WTC11 (cell line): ENCODE results near the gene JADE2. TPM values are rescaled to one million over a fixed set of nuclear protein-coding genes. Genes with fewer than 3 reads are reported as not detected.

Source experiments
- ATAC-seq: fragments of 200-7000 bp; cut with Tn5 transposase; 2 replicates; pipeline ENCODE4 v1.10.0; 2021; ENCODE audit warnings: mild to moderate bottlenecking, moderate library complexity
- CTCF ChIA-PET: fragments of 300-600 bp; sonication (Branson Sonifier 250); formaldehyde crosslinking; loops from one replicate; lab custom pipeline; 2021; ENCODE audit warnings: antibody characterized with exemption; lab: Charles Lee
- POLR2A ChIA-PET: fragments of 350-600 bp; sonication (Branson Sonifier 250); formaldehyde crosslinking; loops from one replicate; lab custom pipeline; 2021; ENCODE audit warnings: antibody characterized with exemption; lab: Charles Lee
- DNase-seq: peaks from one replicate; pipeline ENCODE4 v3.0.0; 2021; ENCODE audit warnings: low spot score
- H3K27ac Mint-ChIP-seq: 2 replicates; pipeline ENCODE4 v1.8.0; 2021; ENCODE audit warnings: mixed read lengths
- H3K27me3 Mint-ChIP-seq: 2 replicates; pipeline ENCODE4 v1.8.0; 2021; ENCODE audit warnings: low read depth, mild to moderate bottlenecking, moderate library complexity, mixed read lengths
- H3K36me3 Mint-ChIP-seq: 2 replicates; pipeline ENCODE4 v1.8.0; 2021; ENCODE audit warnings: mixed read lengths
- H3K4me1 Mint-ChIP-seq: 2 replicates; pipeline ENCODE4 v1.8.0; 2022; ENCODE audit warnings: mixed read lengths
- H3K4me3 Mint-ChIP-seq: 2 replicates; pipeline ENCODE4 v1.8.0; 2021; ENCODE audit warnings: mild to moderate bottlenecking, moderate library complexity, mixed read lengths
- H3K9me3 Mint-ChIP-seq: 2 replicates; pipeline ENCODE4 v1.8.0; 2021; ENCODE audit warnings: mixed read lengths
- ELF4 ChIP-seq: sonication (generic); formaldehyde crosslinking; IDR thresholded peaks from 2 replicates; pipeline ENCODE4 v1.8.1; 2022; ENCODE audit warnings: low read depth, mild to moderate bottlenecking, moderate library complexity, missing genetic modification reagents
- ESRRA ChIP-seq: sonication (generic); formaldehyde crosslinking; IDR thresholded peaks from 2 replicates; pipeline ENCODE4 v1.8.1; 2022; ENCODE audit warnings: mild to moderate bottlenecking, missing genetic modification reagents, borderline replicate concordance
- ETV6 ChIP-seq: sonication (generic); formaldehyde crosslinking; IDR thresholded peaks from 2 replicates; pipeline ENCODE4 v1.8.1; 2022; ENCODE audit warnings: mild to moderate bottlenecking, missing genetic modification reagents
- GRHL2 ChIP-seq: fragments of 250-450 bp; sonication (Bioruptor Pico); IDR thresholded peaks from 2 replicates; pipeline ENCODE4 v1.8.0; 2022; ENCODE audit warnings: mild to moderate bottlenecking, moderate library complexity; ENCODE audit not compliant: insufficient replicate concordance, severe bottlenecking
- IRF2 ChIP-seq: sonication (generic); formaldehyde crosslinking; IDR thresholded peaks from 2 replicates; pipeline ENCODE4 v1.8.0; 2022; ENCODE audit warnings: low read depth, missing genetic modification reagents, borderline replicate concordance
- NFATC4 ChIP-seq: fragments of 250-450 bp; sonication (Bioruptor Pico); IDR thresholded peaks from 2 replicates; pipeline ENCODE4 v1.9.0; 2021; ENCODE audit warnings: mild to moderate bottlenecking
- NFYB ChIP-seq: sonication (generic); formaldehyde crosslinking; conservative IDR thresholded peaks from 2 replicates; pipeline ENCODE4 v1.8.0; 2022; ENCODE audit warnings: low read depth, missing genetic modification reagents
- NR3C1 ChIP-seq: sonication (generic); formaldehyde crosslinking; conservative IDR thresholded peaks from 2 replicates; pipeline ENCODE4 v1.8.1; 2023; ENCODE audit warnings: low read depth, mild to moderate bottlenecking, missing genetic modification reagents
- OVOL2 ChIP-seq: fragments of 250-450 bp; sonication (Bioruptor Pico); IDR thresholded peaks from 2 replicates; pipeline ENCODE4 v1.9.0; 2021; ENCODE audit warnings: mild to moderate bottlenecking, borderline replicate concordance
- RORB ChIP-seq: fragments of 250-450 bp; sonication (Bioruptor Pico); IDR thresholded peaks from 2 replicates; pipeline ENCODE4 v1.9.0; 2021; ENCODE audit warnings: mild to moderate bottlenecking
- TEAD1 ChIP-seq: sonication (generic); formaldehyde crosslinking; IDR thresholded peaks from 2 replicates; pipeline ENCODE4 v1.8.0; 2022; ENCODE audit warnings: mild to moderate bottlenecking, missing genetic modification reagents
- ZBTB21 ChIP-seq: sonication (generic); formaldehyde crosslinking; IDR thresholded peaks from 2 replicates; pipeline ENCODE4 v1.8.1; 2023; ENCODE audit warnings: mild to moderate bottlenecking, missing genetic modification reagents, borderline replicate concordance
- ZNF396 ChIP-seq: fragments of 250-450 bp; sonication (Bioruptor Pico); IDR thresholded peaks from 2 replicates; pipeline ENCODE4 v1.8.0; 2021; ENCODE audit warnings: mild to moderate bottlenecking, moderate library complexity, borderline replicate concordance
- total RNA-seq: library from RNA; stranded (reverse); gene quantifications from 3 replicates; pipeline ENCODE4 v1.2.3, GENCODE V29; 2021
- TF ChIP-seq, protein P1 (sequence below): sonication (generic); formaldehyde crosslinking; IDR thresholded peaks from 2 replicates; pipeline ENCODE4 v1.8.0; 2022; ENCODE audit warnings: mild to moderate bottlenecking, missing genetic modification reagents
- TF ChIP-seq, protein P2 (sequence below): fragments of 250-450 bp; sonication (Bioruptor Pico); IDR thresholded peaks from 2 replicates; pipeline ENCODE4 v1.9.0; 2021; ENCODE audit warnings: mild to moderate bottlenecking
- TF ChIP-seq, protein P3 (sequence below): fragments of 250-450 bp; sonication (Bioruptor Pico); conservative IDR thresholded peaks from 2 replicates; pipeline ENCODE4 v1.9.0; 2021; ENCODE audit warnings: mild to moderate bottlenecking
- TF ChIP-seq, protein P4 (sequence below): sonication (generic); formaldehyde crosslinking; conservative IDR thresholded peaks from 2 replicates; pipeline ENCODE4 v1.8.1; 2023; ENCODE audit warnings: mild to moderate bottlenecking, low read depth, missing genetic modification reagents, moderate library complexity
- TF ChIP-seq, protein P5 (sequence below): sonication (generic); formaldehyde crosslinking; IDR thresholded peaks from 2 replicates; pipeline ENCODE4 v1.8.1; 2023; ENCODE audit warnings: mild to moderate bottlenecking, moderate library complexity, missing genetic modification reagents

Gene JADE2
- total RNA-seq, 1 experiment from 2014 or later: 40.8 TPM

DNA sequence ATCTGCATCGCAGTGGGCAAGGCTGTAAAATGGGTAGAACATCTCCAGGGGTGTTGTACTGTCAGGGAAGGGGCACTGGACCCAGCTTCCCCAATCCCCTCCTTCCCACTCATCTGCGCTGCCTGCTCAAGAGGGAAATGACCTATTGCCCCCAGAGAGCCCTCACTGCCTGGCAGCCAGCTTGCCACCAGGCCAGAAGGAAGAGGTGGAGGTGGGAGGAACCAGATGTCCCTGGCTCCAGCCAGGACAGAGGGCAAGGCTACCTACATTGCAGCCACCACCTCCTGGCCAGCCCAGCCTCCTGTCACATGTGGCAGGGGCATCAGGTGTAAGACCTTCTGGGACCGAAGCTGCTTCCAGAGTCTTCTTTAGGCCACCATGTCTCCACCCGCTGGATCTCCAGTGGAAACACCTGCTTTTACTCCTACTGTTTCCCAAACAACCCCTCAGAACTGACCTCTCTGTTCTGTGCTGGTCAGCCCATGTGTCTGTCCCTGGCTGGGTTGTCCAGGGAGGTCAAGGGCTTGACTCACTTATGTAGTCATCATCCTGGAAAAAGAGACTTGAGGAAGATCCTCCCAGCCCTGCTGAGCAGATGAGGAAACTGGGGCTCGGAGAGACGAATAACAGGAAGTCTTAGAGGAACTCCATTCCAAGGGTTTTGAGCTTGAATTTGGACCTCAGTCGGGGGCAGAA, 42.3 kb downstream of the JADE2 start:
- H3K4me1 Mint-ChIP-seq: 0 out of 2 replicates have a peak, but pooled peaks cover 2% of the 10 kb centered on the region
- TF ChIP-seq GRHL2 (CRISPR knock-in tag): no peak
- TF ChIP-seq OVOL2: no peak
- POLR2A ChIA-PET: no interaction called here
- DNase-seq (no peak), ATAC-seq (no peak)
- no peak overlapping the region for H3K4me3 Mint-ChIP-seq
- H3K9me3 Mint-ChIP-seq: no peaks in the 10 kb centered on the region
- peaks cover 45% of the 10 kb centered on the region for H3K36me3 Mint-ChIP-seq
- CTCF ChIA-PET: interaction anchor here (0.5 to 1.0 kb wide), 4 partner anchors 10 to 43 kb away, joined by 3 to 4 read pairs (median 3); no protein-coding TSS in a partner anchor
- no peaks in the 10 kb centered on the region for H3K27me3 Mint-ChIP-seq
- peak overlapping the region; percentile 34; the same call in 1 of the 2 replicates for H3K27ac Mint-ChIP-seq

DNA sequence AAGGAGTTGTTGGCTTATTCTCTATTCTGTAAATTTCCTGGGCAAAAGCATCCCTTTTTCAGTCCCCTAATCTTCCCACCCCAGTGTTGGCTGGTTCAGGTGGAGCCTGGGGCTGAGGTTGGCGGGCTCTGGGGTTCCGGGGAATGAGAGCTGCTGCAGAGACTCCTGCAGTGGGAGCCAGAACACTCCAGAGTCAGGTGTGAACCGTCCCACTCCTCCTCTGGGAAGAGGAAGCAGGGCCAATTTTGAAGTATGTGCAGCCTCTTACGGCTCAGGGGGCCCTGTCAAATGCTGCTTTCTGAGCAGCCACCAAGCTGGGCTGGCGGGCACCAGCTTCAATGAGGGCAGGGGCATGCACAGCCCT, 42.8 kb downstream of the JADE2 start:
- DNase-seq (no peak), ATAC-seq (no peak)
- TF ChIP-seq, protein P1, sequence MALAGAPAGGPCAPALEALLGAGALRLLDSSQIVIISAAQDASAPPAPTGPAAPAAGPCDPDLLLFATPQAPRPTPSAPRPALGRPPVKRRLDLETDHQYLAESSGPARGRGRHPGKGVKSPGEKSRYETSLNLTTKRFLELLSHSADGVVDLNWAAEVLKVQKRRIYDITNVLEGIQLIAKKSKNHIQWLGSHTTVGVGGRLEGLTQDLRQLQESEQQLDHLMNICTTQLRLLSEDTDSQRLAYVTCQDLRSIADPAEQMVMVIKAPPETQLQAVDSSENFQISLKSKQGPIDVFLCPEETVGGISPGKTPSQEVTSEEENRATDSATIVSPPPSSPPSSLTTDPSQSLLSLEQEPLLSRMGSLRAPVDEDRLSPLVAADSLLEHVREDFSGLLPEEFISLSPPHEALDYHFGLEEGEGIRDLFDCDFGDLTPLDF (CRISPR knock-in tag): no peak
- TF ChIP-seq NR3C1 (CRISPR knock-in tag) (no peak), RORB (CRISPR knock-in tag) (no peak), ELF4 (CRISPR knock-in tag) (no peak)
- Mint-ChIP-seq H3K36me3 (peaks cover 46% of the 10 kb centered on the region), H3K27me3 (no peaks in the 10 kb centered on the region), H3K4me1 (0 out of 2 replicates have a peak, but pooled peaks cover 2% of the 10 kb centered on the region), H3K9me3 (no peaks in the 10 kb centered on the region), H3K4me3 (no peak overlapping the region), H3K27ac (no peak overlapping the region)
- CTCF ChIA-PET: interaction anchor here (0.5 to 1.0 kb wide), 4 partner anchors 9 to 44 kb away, joined by 3 to 4 read pairs (median 3); no protein-coding TSS in a partner anchor
- POLR2A ChIA-PET: interaction anchor here (0.6 kb wide), 1 partner anchor 34 kb away, joined by 3 read pairs; no protein-coding TSS in a partner anchor

DNA sequence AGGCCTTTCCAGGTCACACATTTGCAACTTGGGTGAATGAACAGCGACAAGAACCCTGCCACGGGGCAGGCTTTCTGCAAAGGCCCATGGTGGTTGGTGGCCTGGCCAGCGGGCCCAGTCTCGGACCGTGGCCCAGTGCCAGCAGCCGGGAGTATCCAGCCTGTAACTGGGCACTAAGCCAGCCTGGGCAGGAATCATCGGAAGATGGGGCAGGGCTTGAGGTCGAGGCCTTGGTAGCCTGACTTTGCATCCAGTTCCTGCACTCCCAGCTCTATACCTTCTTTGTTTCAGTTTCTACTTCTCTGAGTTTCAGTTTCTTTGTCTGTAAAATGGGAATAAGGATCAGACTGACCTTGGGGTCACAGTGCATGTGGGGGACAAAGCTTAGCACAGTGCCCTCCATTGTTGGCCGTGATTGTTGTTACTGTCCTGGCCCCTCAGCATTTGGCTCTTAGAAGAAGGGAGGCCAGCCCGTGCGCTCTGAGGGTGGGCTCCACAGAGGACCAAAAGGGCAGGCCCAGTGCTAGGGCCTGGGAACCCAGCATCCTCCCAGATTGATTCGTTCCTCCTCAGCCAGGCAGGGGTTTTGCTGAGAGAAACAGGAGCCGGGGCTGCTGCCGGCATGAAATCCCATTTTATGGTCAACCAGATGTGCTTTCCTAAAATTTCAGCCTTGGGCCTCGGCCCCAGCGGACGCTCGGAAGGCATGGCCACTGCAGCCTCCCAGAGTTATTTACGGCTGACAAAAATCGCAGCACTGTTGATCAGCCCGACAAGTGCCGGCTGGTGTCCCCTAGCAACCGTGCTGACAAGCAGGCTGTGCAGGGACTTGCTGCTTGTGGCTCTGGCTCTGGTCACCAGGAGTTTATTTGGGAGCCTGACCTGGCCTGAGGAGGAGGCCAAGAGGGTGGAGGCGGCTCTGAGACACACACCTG, 43.6 kb downstream of the JADE2 start:
- ChIA-PET CTCF (interaction anchor here (0.8 to 1.0 kb wide), 3 partner anchors 9 to 41 kb away, joined by 3 to 4 read pairs (median 3); no protein-coding TSS in a partner anchor), POLR2A (interaction anchor here (0.6 kb wide), 1 partner anchor 35 kb away, joined by 3 read pairs; no protein-coding TSS in a partner anchor)
- ATAC-seq: no peak
- TF ChIP-seq ETV6 (CRISPR knock-in tag) (no peak), RORB (CRISPR knock-in tag) (no peak), NFATC4 (no peak), NFYB (CRISPR knock-in tag) (no peak), TEAD1 (CRISPR knock-in tag) (no peak), ESRRA (CRISPR knock-in tag) (no peak), ZBTB21 (no peak), IRF2 (CRISPR knock-in tag) (no peak), ZNF396 (CRISPR knock-in tag) (no peak)
- TF ChIP-seq, protein P2, sequence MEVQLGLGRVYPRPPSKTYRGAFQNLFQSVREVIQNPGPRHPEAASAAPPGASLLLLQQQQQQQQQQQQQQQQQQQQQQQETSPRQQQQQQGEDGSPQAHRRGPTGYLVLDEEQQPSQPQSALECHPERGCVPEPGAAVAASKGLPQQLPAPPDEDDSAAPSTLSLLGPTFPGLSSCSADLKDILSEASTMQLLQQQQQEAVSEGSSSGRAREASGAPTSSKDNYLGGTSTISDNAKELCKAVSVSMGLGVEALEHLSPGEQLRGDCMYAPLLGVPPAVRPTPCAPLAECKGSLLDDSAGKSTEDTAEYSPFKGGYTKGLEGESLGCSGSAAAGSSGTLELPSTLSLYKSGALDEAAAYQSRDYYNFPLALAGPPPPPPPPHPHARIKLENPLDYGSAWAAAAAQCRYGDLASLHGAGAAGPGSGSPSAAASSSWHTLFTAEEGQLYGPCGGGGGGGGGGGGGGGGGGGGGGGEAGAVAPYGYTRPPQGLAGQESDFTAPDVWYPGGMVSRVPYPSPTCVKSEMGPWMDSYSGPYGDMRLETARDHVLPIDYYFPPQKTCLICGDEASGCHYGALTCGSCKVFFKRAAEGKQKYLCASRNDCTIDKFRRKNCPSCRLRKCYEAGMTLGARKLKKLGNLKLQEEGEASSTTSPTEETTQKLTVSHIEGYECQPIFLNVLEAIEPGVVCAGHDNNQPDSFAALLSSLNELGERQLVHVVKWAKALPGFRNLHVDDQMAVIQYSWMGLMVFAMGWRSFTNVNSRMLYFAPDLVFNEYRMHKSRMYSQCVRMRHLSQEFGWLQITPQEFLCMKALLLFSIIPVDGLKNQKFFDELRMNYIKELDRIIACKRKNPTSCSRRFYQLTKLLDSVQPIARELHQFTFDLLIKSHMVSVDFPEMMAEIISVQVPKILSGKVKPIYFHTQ (CRISPR knock-in tag): no peak
- TF ChIP-seq, protein P3, sequence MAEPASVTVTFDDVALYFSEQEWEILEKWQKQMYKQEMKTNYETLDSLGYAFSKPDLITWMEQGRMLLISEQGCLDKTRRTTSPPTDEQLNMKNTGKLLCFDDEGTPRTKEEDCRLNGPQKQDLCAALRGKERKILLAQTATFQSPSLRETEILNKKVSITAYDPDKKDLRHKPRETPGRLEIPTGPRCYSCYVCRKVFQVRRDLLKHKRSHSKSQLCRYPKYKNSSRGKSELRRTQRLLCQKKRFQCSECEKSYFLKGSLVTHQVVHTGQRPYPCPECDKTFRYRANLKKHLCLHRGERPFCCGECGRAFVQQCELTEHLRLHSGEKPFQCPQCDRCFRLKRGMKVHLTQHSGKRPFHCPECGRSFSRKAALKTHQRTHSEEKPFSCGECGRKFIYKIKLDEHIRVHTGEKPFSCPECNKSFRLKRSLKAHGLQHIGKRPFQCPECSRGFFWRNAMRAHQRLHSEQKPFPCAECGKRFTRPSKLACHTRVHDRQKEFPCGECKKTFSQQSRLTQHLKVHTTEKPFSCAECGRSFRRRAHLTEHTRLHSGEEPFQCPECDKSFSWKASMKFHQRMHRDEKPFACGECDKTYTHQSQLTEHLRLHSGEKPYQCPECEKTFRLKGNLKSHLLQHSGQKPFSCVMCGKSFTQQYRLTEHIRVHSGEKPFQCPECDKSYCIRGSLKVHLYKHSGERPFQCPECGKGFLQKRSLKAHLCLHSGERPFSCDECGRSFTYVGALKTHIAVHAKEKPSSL (CRISPR knock-in tag): no peak
- TF ChIP-seq, protein P4, sequence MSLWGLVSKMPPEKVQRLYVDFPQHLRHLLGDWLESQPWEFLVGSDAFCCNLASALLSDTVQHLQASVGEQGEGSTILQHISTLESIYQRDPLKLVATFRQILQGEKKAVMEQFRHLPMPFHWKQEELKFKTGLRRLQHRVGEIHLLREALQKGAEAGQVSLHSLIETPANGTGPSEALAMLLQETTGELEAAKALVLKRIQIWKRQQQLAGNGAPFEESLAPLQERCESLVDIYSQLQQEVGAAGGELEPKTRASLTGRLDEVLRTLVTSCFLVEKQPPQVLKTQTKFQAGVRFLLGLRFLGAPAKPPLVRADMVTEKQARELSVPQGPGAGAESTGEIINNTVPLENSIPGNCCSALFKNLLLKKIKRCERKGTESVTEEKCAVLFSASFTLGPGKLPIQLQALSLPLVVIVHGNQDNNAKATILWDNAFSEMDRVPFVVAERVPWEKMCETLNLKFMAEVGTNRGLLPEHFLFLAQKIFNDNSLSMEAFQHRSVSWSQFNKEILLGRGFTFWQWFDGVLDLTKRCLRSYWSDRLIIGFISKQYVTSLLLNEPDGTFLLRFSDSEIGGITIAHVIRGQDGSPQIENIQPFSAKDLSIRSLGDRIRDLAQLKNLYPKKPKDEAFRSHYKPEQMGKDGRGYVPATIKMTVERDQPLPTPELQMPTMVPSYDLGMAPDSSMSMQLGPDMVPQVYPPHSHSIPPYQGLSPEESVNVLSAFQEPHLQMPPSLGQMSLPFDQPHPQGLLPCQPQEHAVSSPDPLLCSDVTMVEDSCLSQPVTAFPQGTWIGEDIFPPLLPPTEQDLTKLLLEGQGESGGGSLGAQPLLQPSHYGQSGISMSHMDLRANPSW (CRISPR knock-in tag): no peak
- TF ChIP-seq, protein P5, sequence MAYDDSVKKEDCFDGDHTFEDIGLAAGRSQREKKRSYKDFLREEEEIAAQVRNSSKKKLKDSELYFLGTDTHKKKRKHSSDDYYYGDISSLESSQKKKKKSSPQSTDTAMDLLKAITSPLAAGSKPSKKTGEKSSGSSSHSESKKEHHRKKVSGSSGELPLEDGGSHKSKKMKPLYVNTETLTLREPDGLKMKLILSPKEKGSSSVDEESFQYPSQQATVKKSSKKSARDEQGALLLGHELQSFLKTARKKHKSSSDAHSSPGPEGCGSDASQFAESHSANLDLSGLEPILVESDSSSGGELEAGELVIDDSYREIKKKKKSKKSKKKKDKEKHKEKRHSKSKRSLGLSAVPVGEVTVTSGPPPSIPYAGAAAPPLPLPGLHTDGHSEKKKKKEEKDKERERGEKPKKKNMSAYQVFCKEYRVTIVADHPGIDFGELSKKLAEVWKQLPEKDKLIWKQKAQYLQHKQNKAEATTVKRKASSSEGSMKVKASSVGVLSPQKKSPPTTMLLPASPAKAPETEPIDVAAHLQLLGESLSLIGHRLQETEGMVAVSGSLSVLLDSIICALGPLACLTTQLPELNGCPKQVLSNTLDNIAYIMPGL (CRISPR knock-in tag): no peak

More for the DNA sequence above, 43.6 kb downstream of the JADE2 start:
- no peak overlapping the region for H3K27ac Mint-ChIP-seq
- H3K4me3 Mint-ChIP-seq: no peak overlapping the region
- no peaks in the 10 kb centered on the region for H3K27me3 Mint-ChIP-seq
- no peak for DNase-seq
- H3K4me1 Mint-ChIP-seq: 0 out of 2 replicates have a peak, but pooled peaks cover 2% of the 10 kb centered on the region
- H3K9me3 Mint-ChIP-seq: no peaks in the 10 kb centered on the region
- H3K36me3 Mint-ChIP-seq: peaks cover 44% of the 10 kb centered on the region
